HG02885 (cell line): ENCODE data around the gene PPP2R3B.
A peak's percentile ranks its signal among the peaks of the same experiment; 100 is the strongest.

Experiments
- ATAC-seq: cut with Tn5 transposase; IDR thresholded peaks from one replicate; pipeline ENCODE4 v1.9.1; 2021; ENCODE audit warnings: mild to moderate bottlenecking; ENCODE audit not compliant: unreplicated experiment, poor library complexity

The PPP2R3B gene

GRCh38 chrX:372856-373640 is 13.7 kb downstream of the PPP2R3B start:
- ATAC-seq, result peak; percentile 18

GRCh38 chrX:371907-372306 is 14.8 kb downstream of the PPP2R3B start:
- no peak for ATAC-seq

- no peak for ATAC-seq
Observed at GRCh38 chrX:370963-371745, 15.6 kb downstream of the PPP2R3B start.

GRCh38 chrX:370244-370962 is 16.3 kb downstream of the PPP2R3B start:
- ATAC-seq, result no peak

GRCh38 chrX:369563-370101 is 17.1 kb downstream of the PPP2R3B start:
- no peak for ATAC-seq

DNA sequence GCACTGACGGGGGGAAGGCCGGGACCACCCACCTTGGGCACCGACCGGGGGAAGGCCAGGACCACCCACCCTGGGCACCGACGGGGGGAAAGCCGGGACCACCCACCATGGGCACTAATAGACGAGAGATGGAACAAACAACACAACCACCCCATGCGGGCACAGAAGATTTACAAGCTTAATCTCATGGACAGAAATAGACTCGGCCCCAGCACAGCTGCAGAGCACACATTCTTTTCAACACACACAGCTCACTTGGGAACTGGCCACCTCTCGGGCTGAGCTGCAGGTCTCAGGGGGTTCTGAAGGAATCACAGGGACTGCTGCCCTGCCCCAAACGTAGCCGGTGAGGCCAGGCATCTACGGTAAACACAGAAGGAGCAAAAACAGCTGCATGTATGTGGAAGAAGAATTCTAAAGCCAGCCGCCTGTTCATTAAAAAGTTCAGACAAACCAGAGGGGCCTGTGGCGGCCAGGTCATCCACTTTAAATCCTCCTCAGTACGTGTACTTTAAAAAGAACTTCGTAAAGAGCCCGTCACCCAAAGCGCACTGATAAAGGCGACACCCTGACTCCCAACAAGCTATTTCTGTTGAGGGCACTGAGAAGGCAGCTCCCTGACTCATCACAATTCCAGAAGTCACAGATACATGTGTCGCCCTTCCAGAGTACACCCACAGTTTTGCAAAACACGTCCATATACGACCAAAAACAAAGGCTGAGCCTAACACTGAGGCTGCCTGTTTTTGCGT is 17.7 kb downstream of the PPP2R3B start:
- no peak for ATAC-seq

- no peak for ATAC-seq
Observed at GRCh38 chrX:367866-368265, 18.8 kb downstream of the PPP2R3B start.

- ATAC-seq, result no peak
Observed at GRCh38 chrX:367349-367748, 19.4 kb downstream of the PPP2R3B start.

DNA sequence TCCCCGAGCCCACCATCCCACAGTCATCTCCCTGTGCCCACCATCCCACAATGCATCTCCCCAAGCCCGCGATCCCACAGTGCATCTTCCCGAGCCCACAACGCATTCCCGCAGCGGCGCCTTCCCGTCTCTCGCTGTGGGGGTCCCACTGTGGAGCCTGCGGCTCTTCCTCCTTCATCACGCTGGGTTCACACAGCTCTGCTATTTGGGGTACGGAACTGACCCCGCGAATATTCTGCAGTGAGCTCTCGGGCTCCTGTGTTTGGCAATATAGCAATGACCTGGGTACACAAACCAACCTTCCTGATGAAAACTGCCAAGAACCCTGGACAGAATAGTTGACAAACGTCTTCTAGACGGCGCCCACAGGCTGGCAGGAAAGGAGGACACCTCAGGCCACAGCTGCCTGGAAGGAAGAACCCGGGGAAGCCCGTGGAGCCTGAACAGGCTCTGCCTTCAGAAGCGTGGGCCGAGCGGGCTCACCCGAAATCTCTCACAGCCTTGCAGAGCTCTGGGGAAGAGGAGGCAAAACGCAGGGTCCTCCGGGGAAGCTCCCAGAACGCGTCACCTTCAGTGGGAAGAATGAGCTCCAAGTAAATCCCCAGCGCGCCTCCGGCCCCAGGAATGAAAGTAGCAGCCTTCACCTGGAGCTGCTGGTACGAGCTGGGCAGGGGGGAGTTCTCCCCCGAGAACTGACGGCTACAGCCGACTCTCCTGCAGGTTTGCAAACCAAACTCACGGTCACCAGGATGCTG is 22.9 kb downstream of the PPP2R3B start:
- ATAC-seq, result no peak

DNA sequence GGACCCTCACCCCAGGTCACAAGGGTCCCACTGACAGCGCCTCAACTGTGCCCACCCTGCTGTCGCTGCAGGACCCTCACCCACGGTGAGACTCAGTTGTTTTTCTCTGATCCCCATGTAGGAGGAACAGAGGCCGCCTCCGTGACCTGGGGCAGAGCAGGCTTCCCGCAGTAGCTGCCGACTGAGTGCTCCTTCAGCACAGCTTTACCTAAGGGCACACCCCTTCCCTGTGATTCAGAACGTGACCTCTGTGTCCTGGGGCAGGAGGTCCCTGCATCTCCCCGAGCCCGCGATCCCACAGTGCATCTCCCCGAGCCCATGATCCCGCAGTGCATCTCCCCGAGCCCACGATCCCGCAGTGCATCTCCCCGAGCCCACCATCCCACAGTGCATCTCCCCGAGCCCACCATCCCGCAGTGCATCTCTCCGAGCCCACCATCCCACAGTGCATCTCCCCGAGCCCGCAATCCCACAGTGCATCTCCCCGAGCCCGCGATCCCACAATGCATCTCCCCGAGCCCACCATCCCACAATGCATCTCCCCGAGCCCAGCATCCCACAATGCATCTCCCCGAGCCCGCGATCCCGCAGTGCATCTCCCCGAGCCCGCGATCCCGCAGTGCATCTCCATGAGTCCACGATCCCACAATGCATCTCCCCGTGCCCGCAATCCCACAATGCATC is 23.6 kb downstream of the PPP2R3B start:
- no peak for ATAC-seq

- ATAC-seq, result no peak
Observed at GRCh38 chrX:362351-362750, 24.4 kb downstream of the PPP2R3B start.

DNA sequence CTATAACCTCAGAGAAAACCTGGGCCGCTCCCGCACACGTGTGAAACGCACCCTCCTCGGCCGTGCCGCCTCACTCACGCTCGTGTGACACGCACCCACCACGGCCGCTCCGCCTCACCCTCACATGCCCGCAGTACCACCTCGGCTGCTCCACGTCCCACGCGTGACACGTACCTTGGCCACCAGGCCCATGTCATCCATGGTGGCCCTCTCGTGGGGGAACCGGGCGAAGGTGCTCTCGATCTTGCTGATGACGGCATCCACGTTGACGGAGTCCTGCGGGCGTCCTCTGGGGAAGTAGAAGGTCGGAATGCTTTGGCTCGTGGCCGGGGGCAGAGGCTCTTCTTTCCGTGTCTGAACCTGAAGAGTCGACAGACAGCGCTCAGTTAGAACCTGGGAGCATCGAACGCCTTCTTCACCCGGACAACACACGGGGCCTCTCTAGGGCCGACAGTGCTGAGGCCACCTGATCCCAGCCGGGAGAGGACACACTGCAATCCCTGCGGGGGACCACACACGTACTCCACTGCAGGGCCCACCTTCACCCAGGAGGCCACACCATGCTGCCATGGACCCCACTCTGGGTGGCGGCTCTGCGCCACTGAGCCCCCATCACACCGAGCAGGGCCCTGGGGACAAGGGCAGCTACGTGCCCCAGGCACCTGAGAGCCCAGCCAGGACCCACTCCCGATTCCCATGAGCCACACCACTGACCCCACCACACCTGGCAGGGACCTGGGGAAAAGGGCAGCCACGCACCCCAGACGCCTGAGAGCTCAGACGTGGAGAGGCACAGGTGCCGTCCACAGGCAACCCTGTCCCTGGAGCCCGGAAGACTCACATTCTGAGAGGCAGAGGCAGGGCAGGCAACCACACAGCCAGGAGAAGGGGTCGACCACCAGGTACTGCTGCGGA is 25.2 kb downstream of the PPP2R3B start:
- no peak for ATAC-seq

- ATAC-seq, result no peak
Observed at GRCh38 chrX:360496-361150, 26.1 kb downstream of the PPP2R3B start.

GRCh38 chrX:358651-359143 is 28.0 kb downstream of the PPP2R3B start:
- ATAC-seq, result no peak

- ATAC-seq, result no peak
Observed at GRCh38 chrX:357693-358471, 28.8 kb downstream of the PPP2R3B start.

DNA sequence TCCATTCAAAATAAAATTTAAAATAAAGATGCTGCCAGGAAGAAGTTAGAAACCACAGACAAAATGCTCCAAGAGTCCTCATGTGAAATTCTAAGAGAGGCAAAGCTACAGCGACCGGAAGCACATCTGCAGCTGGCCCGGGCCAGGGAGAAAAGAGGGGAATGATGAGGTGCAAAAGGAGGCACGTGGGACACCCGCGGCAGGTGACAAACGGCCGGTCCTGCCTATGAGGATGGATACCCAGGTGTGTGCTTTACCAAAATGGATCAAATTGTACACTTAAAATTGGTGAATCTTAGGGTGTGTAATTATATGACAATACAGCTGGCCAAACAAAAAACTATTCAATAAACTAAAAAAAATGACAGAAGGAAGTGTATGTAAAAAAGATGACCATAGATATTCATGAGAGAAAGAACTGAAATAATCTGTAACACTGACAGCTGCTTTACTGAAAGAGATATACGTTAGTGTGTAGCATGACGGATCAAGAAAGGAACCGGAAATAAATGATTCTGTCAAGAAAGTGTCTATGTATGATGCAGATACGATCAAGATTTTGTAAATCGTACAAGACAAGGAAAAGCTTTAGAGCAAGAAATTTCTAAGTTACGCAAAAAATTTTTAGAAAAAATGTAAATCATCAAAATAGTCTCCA is 29.5 kb downstream of the PPP2R3B start:
- no peak for ATAC-seq
